ENCODE results near the gene ZNF451.
"Not testable (repeated sequence)": the region's sequence is repeated elsewhere in the genome, so short reads cannot be mapped to it uniquely, and the experiment has no call there.

Gene ZNF451, protein sequence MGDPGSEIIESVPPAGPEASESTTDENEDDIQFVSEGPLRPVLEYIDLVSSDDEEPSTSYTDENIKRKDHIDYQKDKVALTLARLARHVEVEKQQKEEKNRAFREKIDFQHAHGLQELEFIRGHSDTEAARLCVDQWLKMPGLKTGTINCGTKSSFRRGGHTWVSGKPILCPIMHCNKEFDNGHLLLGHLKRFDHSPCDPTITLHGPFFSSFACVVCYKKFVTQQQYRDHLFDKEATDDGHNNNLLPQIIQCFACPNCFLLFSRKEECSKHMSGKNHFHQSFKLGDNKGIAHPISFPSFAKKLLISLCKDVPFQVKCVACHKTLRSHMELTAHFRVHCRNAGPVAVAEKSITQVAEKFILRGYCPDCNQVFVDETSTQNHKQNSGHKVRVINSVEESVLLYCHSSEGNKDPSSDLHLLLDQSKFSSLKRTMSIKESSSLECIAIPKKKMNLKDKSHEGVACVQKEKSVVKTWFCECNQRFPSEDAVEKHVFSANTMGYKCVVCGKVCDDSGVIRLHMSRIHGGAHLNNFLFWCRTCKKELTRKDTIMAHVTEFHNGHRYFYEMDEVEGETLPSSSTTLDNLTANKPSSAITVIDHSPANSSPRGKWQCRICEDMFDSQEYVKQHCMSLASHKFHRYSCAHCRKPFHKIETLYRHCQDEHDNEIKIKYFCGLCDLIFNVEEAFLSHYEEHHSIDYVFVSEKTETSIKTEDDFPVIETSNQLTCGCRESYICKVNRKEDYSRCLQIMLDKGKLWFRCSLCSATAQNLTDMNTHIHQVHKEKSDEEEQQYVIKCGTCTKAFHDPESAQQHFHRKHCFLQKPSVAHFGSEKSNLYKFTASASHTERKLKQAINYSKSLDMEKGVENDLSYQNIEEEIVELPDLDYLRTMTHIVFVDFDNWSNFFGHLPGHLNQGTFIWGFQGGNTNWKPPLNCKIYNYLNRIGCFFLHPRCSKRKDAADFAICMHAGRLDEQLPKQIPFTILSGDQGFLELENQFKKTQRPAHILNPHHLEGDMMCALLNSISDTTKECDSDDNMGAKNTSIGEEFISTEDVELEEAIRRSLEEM

DNA sequence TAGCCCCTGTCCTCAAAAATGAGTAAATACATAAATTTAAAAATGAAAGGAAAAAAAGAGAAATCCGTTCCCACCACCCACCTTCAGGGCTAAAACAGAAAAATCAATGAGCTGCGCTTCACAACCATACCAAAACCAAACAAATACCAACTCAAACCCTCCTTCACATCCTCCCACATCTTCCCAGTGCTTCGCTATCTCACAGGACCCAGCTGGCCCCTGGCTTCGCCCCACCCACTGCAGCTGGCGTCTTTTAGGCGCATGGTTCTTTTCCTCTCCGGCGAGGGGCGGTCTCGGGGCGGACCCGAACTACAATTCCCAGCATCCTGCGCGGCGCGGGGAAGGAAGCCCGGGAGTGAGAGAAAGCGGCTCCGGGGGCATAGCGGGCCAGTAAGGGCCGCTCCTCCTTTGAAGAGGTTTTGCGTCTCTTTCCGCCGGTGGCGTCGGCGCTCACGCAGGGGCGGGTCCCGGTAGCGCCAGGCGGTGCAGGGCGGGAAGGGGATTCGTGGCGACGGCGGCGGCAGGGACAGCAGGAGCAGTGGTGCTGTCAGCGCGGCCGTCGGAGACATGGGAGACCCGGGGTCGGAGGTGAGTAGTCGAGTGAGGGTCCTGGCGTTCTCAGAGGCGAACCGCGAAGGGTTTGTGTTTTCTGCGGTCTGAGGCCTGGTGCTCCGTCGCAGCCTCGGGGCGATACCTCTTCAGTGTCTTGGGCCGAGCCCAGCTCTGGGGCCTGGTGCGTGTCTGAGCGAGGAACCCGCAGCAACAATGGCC is at the start of gene ZNF451:
Gene ZNF451 (plus strand): TSS at position 502 of the 771 bp plus-strand sequence. CDS start 66 bp downstream, at position 568.
- POLR2A ChIA-PET, result interaction anchor here (0.7 kb wide), 1 partner anchor 83 kb away, joined by 4 read pairs; the partner anchor contains the start of gene BAG2
- peak; percentile 70 for DNase-seq (ENCODE audit: low read depth, low spot score)
- TF ChIP-seq, protein P1, sequence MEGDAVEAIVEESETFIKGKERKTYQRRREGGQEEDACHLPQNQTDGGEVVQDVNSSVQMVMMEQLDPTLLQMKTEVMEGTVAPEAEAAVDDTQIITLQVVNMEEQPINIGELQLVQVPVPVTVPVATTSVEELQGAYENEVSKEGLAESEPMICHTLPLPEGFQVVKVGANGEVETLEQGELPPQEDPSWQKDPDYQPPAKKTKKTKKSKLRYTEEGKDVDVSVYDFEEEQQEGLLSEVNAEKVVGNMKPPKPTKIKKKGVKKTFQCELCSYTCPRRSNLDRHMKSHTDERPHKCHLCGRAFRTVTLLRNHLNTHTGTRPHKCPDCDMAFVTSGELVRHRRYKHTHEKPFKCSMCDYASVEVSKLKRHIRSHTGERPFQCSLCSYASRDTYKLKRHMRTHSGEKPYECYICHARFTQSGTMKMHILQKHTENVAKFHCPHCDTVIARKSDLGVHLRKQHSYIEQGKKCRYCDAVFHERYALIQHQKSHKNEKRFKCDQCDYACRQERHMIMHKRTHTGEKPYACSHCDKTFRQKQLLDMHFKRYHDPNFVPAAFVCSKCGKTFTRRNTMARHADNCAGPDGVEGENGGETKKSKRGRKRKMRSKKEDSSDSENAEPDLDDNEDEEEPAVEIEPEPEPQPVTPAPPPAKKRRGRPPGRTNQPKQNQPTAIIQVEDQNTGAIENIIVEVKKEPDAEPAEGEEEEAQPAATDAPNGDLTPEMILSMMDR (IDR thresholded peaks at IDR 0.05; ENCODE audit: insufficient read depth, low read length, missing control alignments), result no peak
- CTCF ChIA-PET, result interaction anchor here (0.7 to 1.2 kb wide), 4 partner anchors 178 to 227 kb away, joined by 3 to 4 read pairs (median 3); partner anchors contain the start of gene PRIM2
- H3K4me3 ChIP-seq (ENCODE audit: low read depth, low read length), result peak within 1 kb of the TSS; percentile 65

DNA sequence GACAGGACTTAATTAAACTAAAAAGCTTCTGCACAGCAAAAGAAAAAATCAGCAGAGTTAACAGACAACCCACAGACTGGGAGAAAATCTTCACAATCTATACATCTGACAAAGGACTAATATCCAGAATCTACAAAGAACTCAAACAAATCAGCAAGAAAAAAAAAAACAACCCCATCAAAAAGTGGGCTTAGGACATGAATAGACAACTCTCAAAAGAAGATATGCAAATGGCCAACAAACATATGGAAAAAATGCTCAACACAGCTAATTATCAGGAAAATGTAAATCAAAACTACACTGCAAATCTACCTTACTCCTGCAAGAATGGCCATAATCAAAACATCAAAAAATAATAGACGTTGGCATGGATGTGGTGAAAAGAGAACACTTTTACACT is 45.9 kb upstream of the ZNF451 start:
- H3K4me3 ChIP-seq (ENCODE audit: low read depth, low read length); CTCF ChIA-PET; POLR2A ChIA-PET; DNase-seq (ENCODE audit: low read depth, low spot score): not testable (repeated sequence)

DNA sequence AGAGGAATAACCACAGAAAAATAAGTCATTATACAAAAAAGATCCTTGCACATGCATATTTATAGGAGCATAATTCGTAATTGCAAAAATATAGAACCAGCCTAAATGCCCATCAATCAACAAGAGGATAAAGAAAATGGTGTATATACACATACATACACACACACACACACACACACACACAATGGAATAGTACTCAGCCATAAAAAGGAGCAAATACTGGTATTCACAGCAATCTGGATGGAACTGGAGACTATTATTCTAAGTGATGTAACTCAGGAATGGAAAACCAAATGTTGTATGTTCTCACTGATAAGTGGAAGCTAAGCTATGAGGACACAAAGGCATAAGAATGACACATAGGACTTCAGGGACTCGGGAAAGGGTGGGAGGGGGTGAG is 45.4 kb upstream of the ZNF451 start:
- no peak for DNase-seq (ENCODE audit: low read depth, low spot score)
- no peak overlapping the region for H3K4me3 ChIP-seq (ENCODE audit: low read depth, low read length)
- TF ChIP-seq, protein P1 (IDR thresholded peaks at IDR 0.05; ENCODE audit: insufficient read depth, low read length, missing control alignments), result no peak
- POLR2A ChIA-PET, result interaction anchor here (0.6 kb wide), 1 partner anchor 913 kb away, joined by 4 read pairs; no protein-coding TSS in a partner anchor
- CTCF ChIA-PET, result interaction anchor here (2.4 kb wide), 1 partner anchor 23 kb away, joined by 9 read pairs; no protein-coding TSS in a partner anchor

DNA sequence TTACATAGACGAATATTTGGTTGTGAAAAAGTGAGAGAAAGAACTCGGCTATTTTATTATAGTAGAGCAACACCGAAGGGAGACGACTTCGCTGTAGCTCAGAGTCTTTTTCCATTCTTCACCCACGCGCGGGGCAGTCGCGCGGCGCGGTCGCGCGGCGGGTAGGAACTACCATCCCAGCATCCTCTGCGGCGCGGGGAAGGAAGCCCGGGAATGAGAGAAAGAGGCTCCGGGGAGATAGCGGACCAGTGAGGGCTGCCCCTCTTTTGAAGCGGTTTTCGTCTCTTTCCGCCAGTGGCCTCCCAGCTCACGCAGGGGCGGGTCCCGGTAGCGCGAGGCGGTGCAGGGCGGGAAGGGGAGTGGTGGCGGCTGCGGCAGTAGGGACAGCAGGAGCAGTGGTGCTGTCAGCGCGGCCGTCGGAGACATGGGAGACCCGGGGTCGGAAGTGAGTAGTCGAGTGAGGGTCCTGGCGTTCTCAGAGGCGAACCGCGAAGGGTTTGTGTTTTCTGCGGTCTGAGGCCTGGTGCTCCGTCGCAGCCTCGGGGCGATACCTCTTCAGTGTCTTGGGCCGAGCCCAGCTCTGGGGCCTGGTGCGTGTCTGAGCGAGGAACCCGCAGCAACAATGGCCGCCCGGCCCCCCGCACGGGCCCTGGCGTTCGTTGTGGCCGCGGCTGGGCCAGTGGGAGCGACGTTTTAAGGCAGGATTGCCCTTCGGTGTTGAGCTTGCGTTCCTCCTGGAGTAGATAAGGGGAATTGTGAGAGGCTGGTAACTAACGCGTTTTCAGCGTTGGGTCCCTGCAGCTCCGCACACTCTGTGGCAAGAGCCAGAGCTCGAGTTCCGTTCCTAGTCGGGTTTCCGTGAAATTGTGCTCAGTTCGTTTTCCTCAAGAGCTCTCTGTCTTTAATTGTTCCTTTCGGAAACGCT is 43.4 kb upstream of the ZNF451 start, which contains the start of gene KIAA1586:
Gene KIAA1586 (plus strand): TSS at position 362 of the 925 bp plus-strand sequence. CDS start 63 bp downstream, at position 425.
- ChIA-PET CTCF (interaction anchor here (1.4 to 2.4 kb wide), 3 partner anchors 26 to 270 kb away, joined by 3 to 11 read pairs (median 9); no protein-coding TSS in a partner anchor), POLR2A (interaction anchor here (0.8 kb wide), 1 partner anchor 267 kb away, joined by 3 read pairs; no protein-coding TSS in a partner anchor)
- DNase-seq (ENCODE audit: low read depth, low spot score), result peak; percentile 31

DNA sequence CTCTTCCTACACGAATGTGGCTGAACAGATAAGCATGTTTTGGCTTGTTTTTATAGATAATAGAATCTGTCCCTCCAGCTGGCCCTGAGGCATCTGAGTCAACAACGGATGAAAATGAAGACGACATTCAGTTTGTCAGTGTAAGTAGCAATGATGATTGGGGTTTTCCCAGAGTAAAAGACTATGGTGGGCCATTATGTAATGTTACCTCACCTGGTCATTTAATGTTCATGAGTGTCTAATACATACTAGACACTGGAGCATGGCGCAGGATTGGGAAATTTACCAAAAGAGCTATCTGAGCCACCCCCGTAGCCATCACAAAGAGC is 42.8 kb upstream of the ZNF451 start:
- DNase-seq (ENCODE audit: low read depth, low spot score); H3K4me3 ChIP-seq (ENCODE audit: low read depth, low read length); POLR2A ChIA-PET; CTCF ChIA-PET: not testable (repeated sequence)

More for the DNA sequence above, 43.4 kb upstream of the ZNF451 start, which contains the start of gene KIAA1586:
- H3K4me3 ChIP-seq (ENCODE audit: low read depth, low read length), result peak within 1 kb of the TSS; percentile 64

DNA sequence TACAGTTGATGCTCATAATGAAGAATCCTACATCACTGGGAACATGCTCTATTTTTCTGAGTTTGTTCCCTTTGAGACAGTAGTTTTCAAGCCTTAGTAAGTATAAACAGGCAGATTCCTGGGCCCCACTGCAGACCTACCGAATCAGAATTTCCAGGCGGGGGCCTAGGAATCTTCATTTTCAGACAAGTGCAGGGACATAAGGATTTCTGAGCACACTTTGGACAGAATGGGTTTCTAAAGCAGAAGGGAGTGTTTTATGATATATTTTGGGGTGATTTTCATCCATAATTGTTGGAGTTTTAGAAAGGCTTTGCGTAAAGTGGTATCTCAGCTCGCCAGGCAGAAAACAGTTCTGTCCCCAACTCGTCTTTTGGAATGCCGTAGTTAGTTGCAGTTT is 42.1 kb upstream of the ZNF451 start:
- DNase-seq (ENCODE audit: low read depth, low spot score); CTCF ChIA-PET; POLR2A ChIA-PET: not testable (repeated sequence)
- H3K4me3 ChIP-seq (ENCODE audit: low read depth, low read length), result peak overlapping the region; percentile 32

DNA sequence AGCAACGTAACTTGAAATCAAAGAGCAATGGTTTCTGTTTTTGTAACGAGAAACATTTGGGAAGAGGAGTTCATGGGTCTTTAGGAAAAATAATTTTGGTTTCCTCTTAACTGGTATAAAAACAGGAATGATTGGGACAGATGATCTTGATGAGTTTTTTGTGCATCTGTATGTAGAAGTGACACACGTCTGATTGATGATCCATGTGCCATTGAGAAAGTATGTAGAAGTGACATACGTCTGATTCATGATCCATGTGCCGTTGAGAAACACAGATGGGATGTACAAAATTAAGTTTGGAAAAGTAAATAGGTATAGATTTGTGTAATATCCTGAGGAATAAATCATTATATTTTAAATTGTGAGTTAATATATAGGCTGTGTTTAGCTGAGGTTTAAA is 41.4 kb upstream of the ZNF451 start:
- no peak for DNase-seq (ENCODE audit: low read depth, low spot score)
- TF ChIP-seq, protein P1 (IDR thresholded peaks at IDR 0.05; ENCODE audit: insufficient read depth, low read length, missing control alignments), result no peak
- CTCF ChIA-PET, result no interaction called here
- peak overlapping the region; percentile 3 for H3K4me3 ChIP-seq (ENCODE audit: low read depth, low read length)
- POLR2A ChIA-PET, result no interaction called here
